Breast epithelium (tissue), 4 donors: ENCODE data around the gene CAV1. TPM values are rescaled to one million over a fixed set of nuclear protein-coding genes. Genes with fewer than 3 reads are reported as not detected.

ENCODE experiments used
- DNase-seq, 2 donors: peaks; one replicate each; pipeline ENCODE4 v3.0.0-alpha.2; 2019; ENCODE audit warnings: low spot score in 2 of 2
- H3K27ac ChIP-seq, 2 donors: fragments of 200-600 bp; sonication (generic) in 1 of 2; one replicate each; pipeline ENCODE4 v1.5.1; 2016 to 2019; ENCODE audit warnings: mild to moderate bottlenecking in 1 of 2
- H3K27me3 ChIP-seq, 2 donors: fragments of 200-600 bp; sonication (generic) in 1 of 2; one replicate each; pipeline versions ENCODE4 v1.5.1 to v1.6.0; 2017 to 2019; ENCODE audit warnings: control low read depth in 1 of 2, mild to moderate bottlenecking in 1 of 2
- H3K36me3 ChIP-seq: fragments of 200-600 bp; one replicate; pipeline ENCODE4 v1.5.1; 2019
- H3K4me1 ChIP-seq, 2 donors: fragments of 200-600 bp; sonication (generic); one replicate each; pipeline ENCODE4 v1.5.1; 2016 to 2019; ENCODE audit warnings: control low read depth in 1 of 2
- H3K4me3 ChIP-seq, 3 donors: fragments of 200-600 bp; sonication (generic); 1 replicate in 2 of 3; 2 replicates in 1 of 3; pipeline ENCODE4 v1.5.1; 2016 to 2019; ENCODE audit warnings: mild to moderate bottlenecking in 3 of 3, moderate library complexity in 2 of 3
- H3K9me3 ChIP-seq, 2 donors: fragments of 200-600 bp; sonication (generic) in 1 of 2; one replicate each; pipeline ENCODE4 v1.5.1; 2016 to 2019; ENCODE audit warnings: control low read depth in 1 of 2
- CTCF ChIP-seq, 3 donors: fragments of 450-650 bp; IDR thresholded peaks; one replicate each; pipeline ENCODE4 v1.5.1; 2016 to 2017; ENCODE audit warnings: antibody characterized with exemption in 3 of 3, mild to moderate bottlenecking in 3 of 3, moderate library complexity in 3 of 3
- POLR2A ChIP-seq: fragments of 450-650 bp; IDR thresholded peaks from one replicate; pipeline ENCODE4 v1.6.1; 2016; ENCODE audit warnings: antibody characterized with exemption, mild to moderate bottlenecking, moderate library complexity
- POLR2AphosphoS5 ChIP-seq, 3 donors: sonication (generic); formaldehyde crosslinking; IDR thresholded peaks; one replicate each; pipeline ENCODE4 v1.6.1; 2017; ENCODE audit warnings: antibody characterized with exemption in 3 of 3
- intact Hi-C: fragments of 100-400 bp; cut with DNase I; formaldehyde crosslinking; loops from one replicate; pipeline ENCODE4 v1.15.1; 2023; ENCODE audit warnings: low total_unique reads
- total RNA-seq, 3 donors: library from RNA; depleted of rRNA; stranded (reverse); fragments of >200 nt; gene quantifications; one replicate each; pipeline ENCODE4 v1.1.0, GENCODE V29; 2016

The CAV1 gene
- total RNA-seq, 3 donors from 2014 or later, result 117 to 729 (median 154) TPM

- TF ChIP-seq CTCF (IDR thresholded peaks at IDR 0.05) (no peak), POLR2AphosphoS5 (IDR thresholded peaks at IDR 0.05) (no peak), POLR2A (no peak)
- Histone ChIP-seq H3K36me3 (no peaks in the 10 kb centered on the region), H3K27ac (peak overlapping the region; percentile 22 to 56), H3K4me3 (no peak overlapping the region), H3K9me3 (no peaks in the 10 kb centered on the region), H3K4me1 (no peaks in the 10 kb centered on the region), H3K27me3 (no peaks in the 10 kb centered on the region)
- intact Hi-C loops, result no loop called here
- no peak for DNase-seq
Measured at GRCh38 chr7:116576350-116577319, 51.8 kb downstream of the CAV1 start.

GRCh38 chr7:116577320-116577871 is 52.6 kb downstream of the CAV1 start:
- Histone ChIP-seq H3K9me3 (no peaks in the 10 kb centered on the region), H3K36me3 (no peaks in the 10 kb centered on the region), H3K27ac (peak overlapping the region; percentile 14 to 56), H3K4me1 (no peaks in the 10 kb centered on the region), H3K4me3 (no peak overlapping the region), H3K27me3 (no peaks in the 10 kb centered on the region)
- no peak for DNase-seq
- TF ChIP-seq CTCF (IDR thresholded peaks at IDR 0.05) (no peak), POLR2A (no peak), POLR2AphosphoS5 (IDR thresholded peaks at IDR 0.05) (no peak)
- intact Hi-C loops, result no loop called here

- H3K27ac ChIP-seq, result no peak overlapping the region
- intact Hi-C loops, result no loop called here
- H3K9me3 ChIP-seq, result no peaks in the 10 kb centered on the region
- H3K4me1 ChIP-seq, result no peaks in the 10 kb centered on the region
- DNase-seq, result no peak
- H3K27me3 ChIP-seq, result no peaks in the 10 kb centered on the region
- H3K4me3 ChIP-seq, result no peak overlapping the region
- TF ChIP-seq POLR2AphosphoS5 (IDR thresholded peaks at IDR 0.05), result no peak
- TF ChIP-seq POLR2A, result no peak
- no peak for TF ChIP-seq CTCF (IDR thresholded peaks at IDR 0.05)
- H3K36me3 ChIP-seq, result no peaks in the 10 kb centered on the region
Measured at GRCh38 chr7:116578526-116578925, 53.7 kb downstream of the CAV1 start.

- no peak overlapping the region for H3K27ac ChIP-seq
- no peaks in the 10 kb centered on the region for H3K4me1 ChIP-seq
- no peaks in the 10 kb centered on the region for H3K36me3 ChIP-seq
- H3K27me3 ChIP-seq, result no peaks in the 10 kb centered on the region
- H3K9me3 ChIP-seq, result no peaks in the 10 kb centered on the region
- TF ChIP-seq POLR2AphosphoS5 (IDR thresholded peaks at IDR 0.05) (no peak), CTCF (IDR thresholded peaks at IDR 0.05) (no peak), POLR2A (no peak)
- no peak overlapping the region for H3K4me3 ChIP-seq
- no peak for DNase-seq
- intact Hi-C loops, result no loop called here
Measured at GRCh38 chr7:116579322-116579721, 54.5 kb downstream of the CAV1 start.

- Histone ChIP-seq H3K4me1 (no peaks in the 10 kb centered on the region), H3K36me3 (no peaks in the 10 kb centered on the region), H3K4me3 (no peak overlapping the region), H3K9me3 (no peaks in the 10 kb centered on the region), H3K27ac (no peak overlapping the region), H3K27me3 (no peaks in the 10 kb centered on the region)
- intact Hi-C loops, result loop anchor here (10.0 kb wide), 3 partner anchors 55 to 405 kb away; partner anchors contain the start of gene CAV1
- DNase-seq, result no peak
- TF ChIP-seq CTCF (IDR thresholded peaks at IDR 0.05), result no peak
- TF ChIP-seq POLR2A, result no peak
- TF ChIP-seq POLR2AphosphoS5 (IDR thresholded peaks at IDR 0.05), result no peak
Measured at GRCh38 chr7:116579835-116580234, 55.0 kb downstream of the CAV1 start.
